Spleen (tissue), 7 donors: ENCODE measurements around the gene SCPEP1.

Experiments
- POLR2AphosphoS5 ChIP-seq, 3 donors: sonication (generic); formaldehyde crosslinking; IDR thresholded peaks; one replicate each; pipeline ENCODE4 v1.5.1; 2017; ENCODE audit warnings: antibody characterized with exemption in 3 of 3
- TF ChIP-seq, protein P1 (sequence below), 11 experiments: fragments of 200-600 bp in 7 of 11; fragments of 450-650 bp in 4 of 11; sonication (generic) in 4 of 11; IDR thresholded peaks in 8 of 11; conservative IDR thresholded peaks in 3 of 11; 1 replicate in 7 of 11; 2 replicates in 4 of 11; pipeline versions ENCODE4 v1.4.0 to v1.8.0; 2016 to 2021; ENCODE audit warnings: antibody characterized with exemption in 11 of 11, inconsistent platforms in 4 of 11, mild to moderate bottlenecking in 1 of 11
- donor health status: DM: no; HTN: no; CAD: no; lungs with moderate emphysema.
- donor health status: DM: no; HTN: no; CAD: no.
- donor health status: DM: no; HTN: no; CAD: no.

DNA sequence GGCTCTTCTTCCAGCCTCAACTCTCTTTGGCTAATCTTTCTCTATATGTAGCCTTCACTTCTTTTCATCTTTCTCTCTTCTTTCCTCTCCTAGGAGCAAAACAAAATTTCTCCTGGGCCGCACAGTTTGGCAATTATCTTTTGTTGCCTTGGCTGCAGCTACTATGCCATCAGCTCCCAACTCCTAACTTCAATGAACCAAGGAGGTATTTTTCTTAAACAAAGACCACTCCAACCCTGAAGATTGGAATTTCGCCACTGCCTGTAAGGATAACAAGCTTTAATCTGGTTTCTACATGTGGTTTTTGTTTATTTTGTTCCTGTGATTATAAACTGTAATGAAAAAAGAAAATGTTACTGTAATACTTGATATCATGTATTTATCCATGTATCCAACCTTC, 2.3 kb upstream of the SCPEP1 start:
- TF ChIP-seq, protein P1, sequence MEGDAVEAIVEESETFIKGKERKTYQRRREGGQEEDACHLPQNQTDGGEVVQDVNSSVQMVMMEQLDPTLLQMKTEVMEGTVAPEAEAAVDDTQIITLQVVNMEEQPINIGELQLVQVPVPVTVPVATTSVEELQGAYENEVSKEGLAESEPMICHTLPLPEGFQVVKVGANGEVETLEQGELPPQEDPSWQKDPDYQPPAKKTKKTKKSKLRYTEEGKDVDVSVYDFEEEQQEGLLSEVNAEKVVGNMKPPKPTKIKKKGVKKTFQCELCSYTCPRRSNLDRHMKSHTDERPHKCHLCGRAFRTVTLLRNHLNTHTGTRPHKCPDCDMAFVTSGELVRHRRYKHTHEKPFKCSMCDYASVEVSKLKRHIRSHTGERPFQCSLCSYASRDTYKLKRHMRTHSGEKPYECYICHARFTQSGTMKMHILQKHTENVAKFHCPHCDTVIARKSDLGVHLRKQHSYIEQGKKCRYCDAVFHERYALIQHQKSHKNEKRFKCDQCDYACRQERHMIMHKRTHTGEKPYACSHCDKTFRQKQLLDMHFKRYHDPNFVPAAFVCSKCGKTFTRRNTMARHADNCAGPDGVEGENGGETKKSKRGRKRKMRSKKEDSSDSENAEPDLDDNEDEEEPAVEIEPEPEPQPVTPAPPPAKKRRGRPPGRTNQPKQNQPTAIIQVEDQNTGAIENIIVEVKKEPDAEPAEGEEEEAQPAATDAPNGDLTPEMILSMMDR (IDR thresholded peaks at IDR 0.05 in 8 of 11, conservative IDR thresholded peaks at IDR 0.05 in 3 of 11): no peak
- no peak for TF ChIP-seq POLR2AphosphoS5 (IDR thresholded peaks at IDR 0.05)
